SK-N-SH (cell line): ENCODE data around the gene MAEA.

Experiments used
- CHD2 ChIP-seq: fragments of 150-350 bp; IDR thresholded peaks from 2 replicates; pipeline ENCODE4 v1.6.1; 2018; ENCODE audit warnings: low read length; ENCODE audit not compliant: partially characterized antibody
- CTCF ChIP-seq: fragments of 200-600 bp; sonication (generic); IDR thresholded peaks from 2 replicates; pipeline ENCODE4 v1.6.1; 2017; ENCODE audit warnings: antibody characterized with exemption, mild to moderate bottlenecking, moderate library complexity
- GABPA ChIP-seq: IDR thresholded peaks from 2 replicates; pipeline ENCODE4 v1.4.0; 2012; ENCODE audit warnings: low read depth, mild to moderate bottlenecking
- GATA2 ChIP-seq: sonication (generic); formaldehyde crosslinking; IDR thresholded peaks from 2 replicates; pipeline ENCODE4 v1.5.0; 2020; ENCODE audit warnings: mild to moderate bottlenecking, missing genetic modification reagents
- JUND ChIP-seq: IDR thresholded peaks from 2 replicates; pipeline ENCODE4 v1.4.0; 2012
- PBX3 ChIP-seq: IDR thresholded peaks from 2 replicates; pipeline ENCODE4; 2012
- POLR2AphosphoS5 ChIP-seq: IDR thresholded peaks from 2 replicates; pipeline ENCODE4 v1.6.1; 2012; ENCODE audit warnings: low read depth, low read length
- RAD21 ChIP-seq: IDR thresholded peaks from 2 replicates; pipeline ENCODE4 v1.6.1; 2012; ENCODE audit warnings: mild to moderate bottlenecking, low read length
- TCF12 ChIP-seq: IDR thresholded peaks from 2 replicates; pipeline ENCODE4 v1.4.0; 2012
- TEAD4 ChIP-seq: IDR thresholded peaks from 2 replicates; pipeline ENCODE4 v1.4.0; 2012; ENCODE audit warnings: mild to moderate bottlenecking, borderline replicate concordance; ENCODE audit not compliant: insufficient read depth
- TF ChIP-seq, protein P1 (sequence below): fragments of 150-350 bp; IDR thresholded peaks from 2 replicates; pipeline ENCODE4 v1.6.1; 2017; ENCODE audit warnings: antibody characterized with exemption, low read length, low read depth, borderline replicate concordance
- TF ChIP-seq, protein P2 (sequence below): IDR thresholded peaks from 2 replicates; pipeline ENCODE4 v1.4.0; 2012; ENCODE audit warnings: low read depth

- no peak for TF ChIP-seq CTCF
- TF ChIP-seq RAD21: no peak
- TF ChIP-seq TCF12: no peak
- TF ChIP-seq POLR2AphosphoS5: no peak
- TF ChIP-seq TEAD4: no peak
- no peak for TF ChIP-seq CHD2
- no peak for TF ChIP-seq PBX3
- no peak for TF ChIP-seq GABPA
- no peak for TF ChIP-seq GATA2 (CRISPR knock-in tag)
- TF ChIP-seq, protein P1, sequence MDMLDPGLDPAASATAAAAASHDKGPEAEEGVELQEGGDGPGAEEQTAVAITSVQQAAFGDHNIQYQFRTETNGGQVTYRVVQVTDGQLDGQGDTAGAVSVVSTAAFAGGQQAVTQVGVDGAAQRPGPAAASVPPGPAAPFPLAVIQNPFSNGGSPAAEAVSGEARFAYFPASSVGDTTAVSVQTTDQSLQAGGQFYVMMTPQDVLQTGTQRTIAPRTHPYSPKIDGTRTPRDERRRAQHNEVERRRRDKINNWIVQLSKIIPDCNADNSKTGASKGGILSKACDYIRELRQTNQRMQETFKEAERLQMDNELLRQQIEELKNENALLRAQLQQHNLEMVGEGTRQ: no peak
- no peak for TF ChIP-seq JUND
- TF ChIP-seq, protein P2, sequence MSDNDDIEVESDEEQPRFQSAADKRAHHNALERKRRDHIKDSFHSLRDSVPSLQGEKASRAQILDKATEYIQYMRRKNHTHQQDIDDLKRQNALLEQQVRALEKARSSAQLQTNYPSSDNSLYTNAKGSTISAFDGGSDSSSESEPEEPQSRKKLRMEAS: no peak
Observed at GRCh38 chr4:1337951-1338751, 48.5 kb downstream of the MAEA start.
